ENCODE results near the gene TNFAIP2. TPM values are rescaled to one million over a fixed set of nuclear protein-coding genes. Genes with fewer than 3 reads are reported as not detected.

Gene TNFAIP2
- total RNA-seq, 1 experiment from 2014 or later, result 8.1 TPM

DNA sequence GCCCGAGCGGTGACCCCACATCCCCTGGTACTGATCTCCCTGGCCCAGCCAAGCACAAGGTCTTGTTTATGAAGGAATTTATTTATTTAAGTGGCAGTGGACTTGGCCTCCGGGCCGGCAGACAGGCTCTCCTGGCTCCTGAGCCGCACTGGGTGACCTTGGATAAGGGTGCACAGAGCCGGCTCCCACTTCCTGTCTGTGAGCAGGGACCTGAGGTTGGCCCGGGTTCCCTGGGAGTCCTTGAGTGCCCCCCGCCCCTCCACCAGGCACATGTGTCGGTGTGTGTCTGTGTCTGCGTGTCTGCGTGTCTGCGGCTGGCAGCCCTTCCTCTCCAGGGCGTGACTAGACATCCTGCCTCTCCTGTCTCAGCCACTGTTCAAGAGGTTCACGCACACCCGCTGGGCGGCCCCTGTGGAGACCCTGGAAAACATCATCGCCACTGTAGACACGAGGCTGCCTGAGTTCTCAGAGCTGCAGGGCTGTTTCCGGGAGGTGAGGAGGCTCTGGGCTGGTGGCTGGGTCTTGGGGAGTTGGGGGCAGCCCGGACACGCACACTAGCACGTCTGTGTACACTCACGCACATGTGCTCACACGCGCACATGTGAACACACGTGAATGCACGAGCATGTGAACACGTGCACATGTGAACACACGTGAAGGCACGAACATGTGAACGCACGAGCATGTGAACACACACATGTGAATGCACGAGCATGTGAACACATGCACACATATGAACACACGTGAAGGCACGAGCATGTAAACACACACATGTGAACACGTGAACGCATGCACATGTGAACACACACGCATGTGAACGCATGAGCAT, 9.3 kb downstream of the TNFAIP2 start:
- BruUV-seq (replicated peaks), result no TSS peak
- no peak for DNase-seq
- no peaks in the 10 kb centered on the region for H3K9me3 ChIP-seq
- H3K27me3 ChIP-seq (replicated peaks; ENCODE audit: control insufficient read depth, insufficient read depth, low read length), result no peaks in the 10 kb centered on the region
- H3K4me1 ChIP-seq, result peaks cover 9% of the 10 kb centered on the region
- no peaks in the 10 kb centered on the region for H3K36me3 ChIP-seq (ENCODE audit: control insufficient read depth, insufficient read depth, low read length)
- Mint-ChIP-seq H3K4me1 (ENCODE audit: low read depth, unreplicated experiment) (peaks cover 6% of the 10 kb centered on the region), H3K36me3 (ENCODE audit: insufficient read depth, unreplicated experiment) (no peaks in the 10 kb centered on the region), H3K27me3 (ENCODE audit: insufficient read depth, unreplicated experiment) (no peaks in the 10 kb centered on the region), H3K9me3 (ENCODE audit: unreplicated experiment) (no peaks in the 10 kb centered on the region), H3K27ac (ENCODE audit: unreplicated experiment) (no peak overlapping the region), H3K4me3 (ENCODE audit: unreplicated experiment) (no peak overlapping the region)
- POLR2A ChIA-PET, result no interaction called here
- intact Hi-C loops (cut with micrococcal nuclease; ENCODE audit: unreplicated experiment), result no loop called here
- no peak for TF ChIP-seq CTCF (IDR thresholded peaks at IDR 0.05; ENCODE audit: insufficient read depth in 1 of 2, low read depth in 1 of 2, low read length in 1 of 2, severe bottlenecking in 1 of 2, unreplicated experiment in 1 of 2)
- CTCF ChIA-PET, result no interaction called here
- no peak overlapping the region for H3K4me3 ChIP-seq (ENCODE audit: low read depth, low read length)

DNA sequence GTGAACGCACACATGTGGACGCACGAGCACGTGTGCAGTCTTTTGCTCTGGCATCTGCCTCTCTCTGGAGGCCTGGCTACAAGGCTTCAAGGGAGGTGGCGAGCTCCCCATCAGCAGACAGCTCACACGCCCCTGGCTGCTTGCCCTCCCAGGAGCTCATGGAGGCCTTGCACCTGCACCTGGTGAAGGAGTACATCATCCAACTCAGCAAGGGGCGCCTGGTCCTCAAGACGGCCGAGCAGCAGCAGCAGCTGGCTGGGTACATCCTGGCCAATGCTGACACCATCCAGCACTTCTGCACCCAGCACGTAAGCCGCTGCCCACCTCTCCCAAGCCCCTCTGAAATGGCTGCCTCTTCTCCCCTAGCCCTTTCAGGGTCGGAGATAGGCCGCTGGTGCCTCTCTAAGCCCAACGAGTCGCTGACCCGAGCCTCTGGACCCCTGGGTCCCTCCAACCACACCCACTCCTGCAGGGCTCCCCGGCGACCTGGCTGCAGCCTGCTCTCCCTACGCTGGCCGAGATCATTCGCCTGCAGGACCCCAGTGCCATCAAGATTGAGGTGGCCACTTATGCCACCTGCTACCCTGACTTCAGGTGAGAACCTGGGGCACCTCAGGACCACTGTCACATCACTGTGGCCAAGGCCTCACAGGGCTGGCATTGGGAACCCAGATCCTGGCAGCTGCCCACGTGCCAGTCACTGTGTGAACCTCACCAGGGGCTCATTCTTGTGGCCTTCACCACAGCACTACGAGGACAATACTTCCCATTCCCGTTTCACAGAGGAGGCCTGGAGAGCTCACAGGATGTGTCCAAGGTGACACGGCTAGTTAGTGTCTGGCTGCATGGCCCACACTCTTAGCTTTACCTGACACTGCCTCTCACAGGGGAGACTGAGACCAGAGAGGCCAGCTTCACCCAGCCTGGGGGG, 10.2 kb downstream of the TNFAIP2 start:
- peaks cover 5% of the 10 kb centered on the region; the same call in 1 of the 2 replicates for H3K4me1 ChIP-seq
- POLR2A ChIA-PET, result no interaction called here
- peaks cover 6% of the 10 kb centered on the region for H3K4me1 Mint-ChIP-seq (ENCODE audit: low read depth, unreplicated experiment)

More for the DNA sequence above, 10.2 kb downstream of the TNFAIP2 start:
- no peaks in the 10 kb centered on the region for H3K27me3 ChIP-seq (replicated peaks; ENCODE audit: control insufficient read depth, insufficient read depth, low read length)
- H3K27ac Mint-ChIP-seq (ENCODE audit: unreplicated experiment), result no peak overlapping the region
- H3K9me3 Mint-ChIP-seq (ENCODE audit: unreplicated experiment), result no peaks in the 10 kb centered on the region
- H3K4me3 Mint-ChIP-seq (ENCODE audit: unreplicated experiment), result no peak overlapping the region
- CTCF ChIA-PET, result no interaction called here
- intact Hi-C loops (cut with micrococcal nuclease; ENCODE audit: unreplicated experiment), result no loop called here
- no peaks in the 10 kb centered on the region for H3K36me3 Mint-ChIP-seq (ENCODE audit: insufficient read depth, unreplicated experiment)
- no peaks in the 10 kb centered on the region for H3K9me3 ChIP-seq
- H3K36me3 ChIP-seq (ENCODE audit: control insufficient read depth, insufficient read depth, low read length), result no peaks in the 10 kb centered on the region
- H3K4me3 ChIP-seq (ENCODE audit: low read depth, low read length), result no peak overlapping the region
- no peaks in the 10 kb centered on the region for H3K27me3 Mint-ChIP-seq (ENCODE audit: insufficient read depth, unreplicated experiment)
- no peak for DNase-seq
- TF ChIP-seq CTCF (IDR thresholded peaks at IDR 0.05; ENCODE audit: insufficient read depth in 1 of 2, low read depth in 1 of 2, low read length in 1 of 2, severe bottlenecking in 1 of 2, unreplicated experiment in 1 of 2), result no peak
- no TSS peak for BruUV-seq (replicated peaks)

Data from Caco-2 (cell line).